Motor neuron (in vitro differentiated cells): ENCODE data around the gene MAL. TPM values are rescaled to one million over a fixed set of nuclear protein-coding genes. Genes with fewer than 3 reads are reported as not detected.

ENCODE experiments used
- ATAC-seq, 8 experiments: fragments of 200-7000 bp; cut with Tn5 transposase; replicated peaks in 6 of 8; 2 replicates each; pipeline ENCODE4 v1.8.0; 2021; ENCODE audit warnings: mild to moderate bottlenecking in 8 of 8, moderate library complexity in 8 of 8
- H3K27ac ChIP-seq, 2 donors: fragments of 250-450 bp; sonication (Bioruptor Pico); 2 replicates each; pipeline ENCODE4 v1.9.0; 2021; ENCODE audit warnings: antibody characterized with exemption in 2 of 2, mild to moderate bottlenecking in 2 of 2, moderate library complexity in 1 of 2
- H3K4me1 ChIP-seq, 2 donors: fragments of 250-450 bp; sonication (Bioruptor Pico); replicated peaks in 1 of 2; 2 replicates each; pipeline ENCODE4 v1.6.1; 2021; ENCODE audit warnings: antibody characterized with exemption in 2 of 2, mild to moderate bottlenecking in 2 of 2, moderate library complexity in 1 of 2
- H3K4me3 ChIP-seq, 5 donors: fragments of 250-450 bp; sonication (Bioruptor Pico); 2 replicates each; pipeline ENCODE4 v1.9.0; 2021; ENCODE audit warnings: antibody characterized with exemption in 5 of 5, mild to moderate bottlenecking in 5 of 5, moderate library complexity in 4 of 5
- WGBS, 10 experiments: fragments of 450-650 bp; shearing (Covaris generic); methylation state at CpG; one replicate each; pipeline ENCODE4 v1.0.0; 2022; 5-methylcytosine and 5-hydroxymethylcytosine counted together
- in situ Hi-C, 9 experiments: fragments of 400-800 bp; cut with MboI; loops; one replicate each; pipeline ENCODE4 v1.15.0; 2021; ENCODE audit warnings: low sequenced_read_pairs in 9 of 9, low pct_unique_long_range_greater_than_20kb in 2 of 9; ENCODE audit not compliant: unreplicated experiment in 9 of 9
- total RNA-seq, 8 experiments: library from RNA; unstranded; fragments of 300-600 nt; gene quantifications; 2 replicates each; pipeline versions ENCODE4 v1.2.3 to v1.2.4, GENCODE V29; 2022

MAL gene
- total RNA-seq, 8 experiments from 2014 or later, result 0.41 to 62.2 (median 2.1) TPM

GRCh38 chr2:95019572-95019971 is 5.9 kb upstream of the MAL start:
- ATAC-seq, result no peak
- H3K4me1 ChIP-seq, result peaks cover 0 to 18% of the 10 kb centered on the region in 2 donors
- H3K27ac ChIP-seq, result no peak overlapping the region
- no peak overlapping the region for H3K4me3 ChIP-seq
- in situ Hi-C loops, result loop anchor here in 1 of 9 experiments (25.0 kb wide), 1 partner anchor 93 kb away; the partner anchor contains the start of gene MRPS5
- 18 to 92% (median 89%) methylated on average over 2 to 4 of the region's 4 CpGs; no CpG with 5 or more reads in 7 of the 10 experiments for WGBS, 10 experiments

GRCh38 chr2:95020275-95021022 is 5.1 kb upstream of the MAL start:
- no peak for ATAC-seq
- Histone ChIP-seq H3K27ac (no peak overlapping the region), H3K4me3 (no peak overlapping the region), H3K4me1 (peaks cover 0 to 15% of the 10 kb centered on the region in 2 donors)
- in situ Hi-C loops, result loop anchor here in 1 of 9 experiments (25.0 kb wide), 1 partner anchor 92 kb away; the partner anchor contains the start of gene MRPS5
- WGBS, 10 experiments, result 20 to 100% (median 79%) methylated on average over 1 to 5 of the region's 9 CpGs; no CpG with 5 or more reads in 2 of the 10 experiments

GRCh38 chr2:95021023-95021416 is 4.5 kb upstream of the MAL start:
- ATAC-seq, result no peak
- WGBS, 10 experiments, result 30 to 90% (median 42%) methylated on average over 1 to 3 of the region's 5 CpGs; no CpG with 5 or more reads in 5 of the 10 experiments
- in situ Hi-C loops, result loop anchor here in 1 of 9 experiments (25.0 kb wide), 1 partner anchor 91 kb away; the partner anchor contains the start of gene MRPS5
- Histone ChIP-seq H3K4me1 (peaks cover 0 to 10% of the 10 kb centered on the region in 2 donors), H3K27ac (no peak overlapping the region), H3K4me3 (no peak overlapping the region)

- Histone ChIP-seq H3K4me1 (peaks cover 0 to 14% of the 10 kb centered on the region in 2 donors), H3K27ac (no peak overlapping the region), H3K4me3 (no peak overlapping the region)
- in situ Hi-C loops, result loop anchor here in 1 of 9 experiments (25.0 kb wide), 1 partner anchor 90 kb away; the partner anchor contains the start of gene MRPS5
- peak in 2 of 8 experiments; percentile 1 to 25 for ATAC-seq
- 17 to 100% (median 64%) methylated on average over 1 to 3 of the region's 4 CpGs; no CpG with 5 or more reads in 6 of the 10 experiments for WGBS, 10 experiments
Measured at GRCh38 chr2:95021847-95022246, 3.7 kb upstream of the MAL start.

GRCh38 chr2:95022309-95023221 is 2.9 kb upstream of the MAL start:
- Histone ChIP-seq H3K4me3 (no peak overlapping the region), H3K4me1 (peaks cover 0 to 17% of the 10 kb centered on the region in 2 donors), H3K27ac (no peak overlapping the region)
- in situ Hi-C loops, result loop anchor here in 1 of 9 experiments (25.0 kb wide), 1 partner anchor 90 kb away; the partner anchor contains the start of gene MRPS5
- WGBS, 10 experiments, result 0 to 80% (median 19%) methylated on average over 1 to 9 of the region's 15 CpGs; no CpG with 5 or more reads in 1 of the 10 experiments
- ATAC-seq, result peak; percentile 59 to 90 (median 84)

GRCh38 chr2:95023222-95023597 is 2.3 kb upstream of the MAL start:
- H3K4me1 ChIP-seq, result peaks cover 0 to 17% of the 10 kb centered on the region in 2 donors
- H3K27ac ChIP-seq, result no peak overlapping the region
- WGBS, 10 experiments, result 6 to 100% (median 52%) methylated on average over 1 to 2 of the region's 2 CpGs; no CpG with 5 or more reads in 4 of the 10 experiments
- no peak overlapping the region for H3K4me3 ChIP-seq
- in situ Hi-C loops, result loop anchor here in 1 of 9 experiments (25.0 kb wide), 1 partner anchor 89 kb away; the partner anchor contains the start of gene MRPS5
- ATAC-seq, result peak in 1 of 8 experiments; percentile 2

GRCh38 chr2:95024371-95024770 is 1.1 kb upstream of the MAL start:
- in situ Hi-C loops, result loop anchor here in 1 of 9 experiments (25.0 kb wide), 1 partner anchor 88 kb away; the partner anchor contains the start of gene MRPS5
- peak in 2 of 8 experiments; percentile 13 to 19 for ATAC-seq
- WGBS, 10 experiments, result 23 to 89% (median 67%) methylated on average over 1 to 8 of the region's 11 CpGs; no CpG with 5 or more reads in 1 of the 10 experiments
- Histone ChIP-seq H3K4me3 (peak overlapping the region in 1 of 5 donors; percentile 46), H3K4me1 (peaks cover 0 to 17% of the 10 kb centered on the region in 2 donors), H3K27ac (no peak overlapping the region)

GRCh38 chr2:95024960-95025405 is 525 bp upstream of the MAL start:
- in situ Hi-C loops, result loop anchor here in 1 of 9 experiments (25.0 kb wide), 1 partner anchor 87 kb away; the partner anchor contains the start of gene MRPS5
- H3K4me3 ChIP-seq, result peak overlapping the region in 3 of 5 donors; percentile 42 to 47 (median 46)
- H3K4me1 ChIP-seq, result peaks cover 0 to 17% of the 10 kb centered on the region in 2 donors
- H3K27ac ChIP-seq, result peak overlapping the region in 1 of 2 donors; percentile 31
- 0 to 45% (median 7%) methylated on average over 1 to 6 of the region's 30 CpGs; no CpG with 5 or more reads in 3 of the 10 experiments for WGBS, 10 experiments
- ATAC-seq, result peak in 7 of 8 experiments; percentile 2 to 39 (median 24)

- peak in 3 of 8 experiments; percentile 9 to 19 (median 12) for ATAC-seq
- H3K4me3 ChIP-seq, result peak overlapping the region in 3 of 5 donors; percentile 42 to 47 (median 46)
- 10 to 51% (median 20%) methylated on average over 2 to 15 of the region's 47 CpGs; no CpG with 5 or more reads in 3 of the 10 experiments for WGBS, 10 experiments
- no peak overlapping the region for H3K27ac ChIP-seq
- H3K4me1 ChIP-seq, result peaks cover 0 to 21% of the 10 kb centered on the region in 2 donors
- in situ Hi-C loops, result no loop called here
Measured at GRCh38 chr2:95026471-95027368, 1.2 kb downstream of the MAL start.

- Histone ChIP-seq H3K4me1 (peaks cover 0 to 21% of the 10 kb centered on the region in 2 donors), H3K27ac (no peak overlapping the region), H3K4me3 (no peak overlapping the region)
- WGBS, 10 experiments, result 33 to 74% (median 50%) methylated on average over 1 to 7 of the region's 9 CpGs; no CpG with 5 or more reads in 3 of the 10 experiments
- ATAC-seq, result no peak
- in situ Hi-C loops, result no loop called here
Measured at GRCh38 chr2:95027369-95027720, 1.8 kb downstream of the MAL start.

- 4 to 90% (median 17%) methylated on average over 1 to 4 of the region's 4 CpGs; no CpG with 5 or more reads in 7 of the 10 experiments for WGBS, 10 experiments
- H3K4me3 ChIP-seq, result no peak overlapping the region
- peaks cover 0 to 16% of the 10 kb centered on the region in 2 donors for H3K4me1 ChIP-seq
- in situ Hi-C loops, result no loop called here
- no peak overlapping the region for H3K27ac ChIP-seq
- peak in 2 of 8 experiments; percentile 48 to 58 for ATAC-seq
Measured at GRCh38 chr2:95029898-95030341, 4.4 kb downstream of the MAL start.
